SW480 (cell line): ENCODE data around the gene CDHR4.
"Not testable (repeated sequence)": the region's sequence is repeated elsewhere in the genome, so short reads cannot be mapped to it uniquely, and the experiment has no call there.

Source experiments
- DNase-seq: peaks from one replicate; pipeline ENCODE4 v3.0.0-alpha.2; 2016; ENCODE audit warnings: low spot score

The CDHR4 gene

GRCh38 chr3:49802719-49803464 is 3.2 kb upstream of the CDHR4 start, which contains the start of gene INKA1:
Gene INKA1, plus strand, starts transcription at chr3:49803261. Its CDS starts 132 bp downstream, at chr3:49803393.
- DNase-seq: peak; percentile 84

- no peak for DNase-seq
These were observed 1.5 kb upstream of the CDHR4 start for GRCh38 chr3:49801160-49801559.

- DNase-seq: no peak
These were observed 568 bp downstream of the CDHR4 start for GRCh38 chr3:49799105-49799504.

GRCh38 chr3:49794926-49795905 is 4.5 kb downstream of the CDHR4 start:
- no peak for DNase-seq

GRCh38 chr3:49794431-49794830 is 5.2 kb downstream of the CDHR4 start:
- no peak for DNase-seq

- DNase-seq: no peak
These were observed 6.1 kb downstream of the CDHR4 start for GRCh38 chr3:49793486-49794085.

- DNase-seq: no peak
These were observed 7.1 kb downstream of the CDHR4 start for GRCh38 chr3:49792371-49793150.

- no peak for DNase-seq
These were observed 8.1 kb downstream of the CDHR4 start for GRCh38 chr3:49791571-49791970.

- no peak for DNase-seq
These were observed 8.9 kb downstream of the CDHR4 start for GRCh38 chr3:49790626-49791411.

GRCh38 chr3:49788056-49788455 is 11.6 kb downstream of the CDHR4 start:
- no peak for DNase-seq

GRCh38 chr3:49787536-49787935 is 12.1 kb downstream of the CDHR4 start:
- DNase-seq: no peak

- no peak for DNase-seq
These were observed 12.6 kb downstream of the CDHR4 start for GRCh38 chr3:49787182-49787464.

GRCh38 chr3:49786357-49787181 is 13.1 kb downstream of the CDHR4 start, which contains the start of gene IP6K1:
Gene IP6K1, minus strand, starts transcription at chr3:49786542. Its CDS starts 38,502 bp downstream, at chr3:49748040.
- peak; percentile 100 for DNase-seq

- DNase-seq: peak; percentile 46
These were observed 13.9 kb downstream of the CDHR4 start for GRCh38 chr3:49785565-49786356.

GRCh38 chr3:49782277-49782676 is 17.4 kb downstream of the CDHR4 start:
- not testable (repeated sequence) for DNase-seq

- DNase-seq: no peak
These were observed 18.1 kb downstream of the CDHR4 start for GRCh38 chr3:49781415-49782199.

- DNase-seq: not testable (repeated sequence)
These were observed 18.7 kb downstream of the CDHR4 start for GRCh38 chr3:49780975-49781365.
